ENCODE data around the gene PCDHB14. TPM values are rescaled to one million over a fixed set of nuclear protein-coding genes. Genes with fewer than 3 reads are reported as not detected.

PCDHB14 gene
- total RNA-seq, 2 experiments from 2014 or later, result not detected

- no peak for DNase-seq
- Mint-ChIP-seq H3K36me3 (peaks cover 14% of the 10 kb centered on the region), H3K27me3 (no peaks in the 10 kb centered on the region), H3K4me1 (no peaks in the 10 kb centered on the region), H3K4me3 (no peak overlapping the region), H3K9me3 (ENCODE audit: low read depth) (peaks cover 46% of the 10 kb centered on the region), H3K27ac (no peak overlapping the region)
- CTCF ChIA-PET, result no interaction called here
- no peak for ATAC-seq
These were observed 38.0 kb downstream of the PCDHB14 start for GRCh38 chr5:141261238-141261546.

- Mint-ChIP-seq H3K27me3 (no peaks in the 10 kb centered on the region), H3K36me3 (peaks cover 3% of the 10 kb centered on the region), H3K9me3 (ENCODE audit: low read depth) (peaks cover 26% of the 10 kb centered on the region), H3K4me3 (no peak overlapping the region), H3K4me1 (no peaks in the 10 kb centered on the region), H3K27ac (no peak overlapping the region)
- no peak for DNase-seq
- ATAC-seq, result no peak
- CTCF ChIA-PET, result interaction anchor here (0.7 kb wide), 1 partner anchor 49 kb away, joined by 3 read pairs; no protein-coding TSS in a partner anchor
These were observed 46.1 kb downstream of the PCDHB14 start for GRCh38 chr5:141269195-141269594.

- no peak for DNase-seq
- no peak overlapping the region for H3K4me3 Mint-ChIP-seq
- peaks cover 26% of the 10 kb centered on the region for H3K9me3 Mint-ChIP-seq (ENCODE audit: low read depth)
- no peak overlapping the region for H3K27ac Mint-ChIP-seq
- no peaks in the 10 kb centered on the region for H3K27me3 Mint-ChIP-seq
- H3K36me3 Mint-ChIP-seq, result peaks cover 3% of the 10 kb centered on the region
- ATAC-seq, result no peak
- H3K4me1 Mint-ChIP-seq, result no peaks in the 10 kb centered on the region
- CTCF ChIA-PET, result no interaction called here
These were observed 49.8 kb downstream of the PCDHB14 start for GRCh38 chr5:141272906-141273305.

Other genes starting within 250 kb of the PCDHB14 start
- not detected for gene PCDHB1, start 172.0 kb upstream of the PCDHB14 start, total RNA-seq
- gene PCDHB2, start 128.7 kb upstream of the PCDHB14 start, total RNA-seq, result not detected
- gene PCDHB3, start 122.9 kb upstream of the PCDHB14 start, total RNA-seq, result not detected
- gene PCDHB4, start 101.5 kb upstream of the PCDHB14 start, total RNA-seq, result not detected
- not detected for gene PCDHB5, start 88.1 kb upstream of the PCDHB14 start, total RNA-seq
- not detected for gene PCDHB6, start 73.3 kb upstream of the PCDHB14 start, total RNA-seq
- not detected for gene PCDHB7, start 50.7 kb upstream of the PCDHB14 start, total RNA-seq
- gene PCDHB8, start 45.6 kb upstream of the PCDHB14 start, total RNA-seq, result not detected
- not detected for gene PCDHB16, start 41.0 kb upstream of the PCDHB14 start, total RNA-seq
- gene PCDHB9, start 36.2 kb upstream of the PCDHB14 start, total RNA-seq, result not detected
- not detected for gene PCDHB10, start 31.0 kb upstream of the PCDHB14 start, total RNA-seq
- gene PCDHB11, start 23.7 kb upstream of the PCDHB14 start, total RNA-seq, result not detected
- gene PCDHB12, start 14.6 kb upstream of the PCDHB14 start, total RNA-seq, result not detected
- not detected for gene PCDHB13, start 9.4 kb upstream of the PCDHB14 start, total RNA-seq
- gene PCDHB15, start 22.1 kb downstream of the PCDHB14 start, total RNA-seq, result not detected
- 1 to 10 TPM in 1 of 2 experiments, under 1 TPM in 1; 0.56 to 1.1 TPM for gene SLC25A2, start 80.7 kb downstream of the PCDHB14 start, total RNA-seq
- gene TAF7, start 97.4 kb downstream of the PCDHB14 start, total RNA-seq, result 10 to 100 TPM; 57.3 to 64.6 TPM
- not detected for gene PCDHGA1, start 107.2 kb downstream of the PCDHB14 start, total RNA-seq
- gene PCDHGA2, start 115.4 kb downstream of the PCDHB14 start, total RNA-seq, result not detected
- gene PCDHGA3, start 120.5 kb downstream of the PCDHB14 start, total RNA-seq, result under 1 TPM in 1 of 2 experiments, not detected in 1; 0.15 TPM
- gene PCDHGB1, start 126.8 kb downstream of the PCDHB14 start, total RNA-seq, result not detected
- gene PCDHGA4, start 131.7 kb downstream of the PCDHB14 start, total RNA-seq, result under 1 TPM in 1 of 2 experiments, not detected in 1; 0.20 TPM
- gene PCDHGB2, start 136.7 kb downstream of the PCDHB14 start, total RNA-seq, result under 1 TPM; 0.12 to 0.67 TPM
- under 1 TPM; 0.09 to 0.12 TPM for gene PCDHGA5, start 140.8 kb downstream of the PCDHB14 start, total RNA-seq
- under 1 TPM; 0.09 to 0.41 TPM for gene PCDHGB3, start 146.9 kb downstream of the PCDHB14 start, total RNA-seq
- under 1 TPM; 0.16 to 0.20 TPM for gene PCDHGA6, start 150.5 kb downstream of the PCDHB14 start, total RNA-seq
- under 1 TPM in 1 of 2 experiments, not detected in 1; 0.07 TPM for gene PCDHGA7, start 159.4 kb downstream of the PCDHB14 start, total RNA-seq
- gene PCDHGB4, start 164.4 kb downstream of the PCDHB14 start, total RNA-seq, result under 1 TPM; 0.07 to 0.09 TPM
- gene PCDHGA8, start 169.3 kb downstream of the PCDHB14 start, total RNA-seq, result not detected
- gene PCDHGB5, start 174.6 kb downstream of the PCDHB14 start, total RNA-seq, result not detected
- gene PCDHGA9, start 179.4 kb downstream of the PCDHB14 start, total RNA-seq, result not detected
- gene PCDHGB6, start 184.7 kb downstream of the PCDHB14 start, total RNA-seq, result not detected
- gene PCDHGA10, start 189.6 kb downstream of the PCDHB14 start, total RNA-seq, result not detected
- not detected for gene PCDHGB7, start 194.3 kb downstream of the PCDHB14 start, total RNA-seq
- gene PCDHGA11, start 197.7 kb downstream of the PCDHB14 start, total RNA-seq, result not detected
- under 1 TPM in 1 of 2 experiments, not detected in 1; 0.07 TPM for gene PCDHGA12, start 207.2 kb downstream of the PCDHB14 start, total RNA-seq